HG02642 (cell line): ENCODE data around the gene JAKMIP1.

Experiments
- ATAC-seq: cut with Tn5 transposase; IDR thresholded peaks from one replicate; pipeline ENCODE4 v1.9.1; 2021; ENCODE audit warnings: mild to moderate bottlenecking; ENCODE audit not compliant: unreplicated experiment, poor library complexity

The JAKMIP1 gene

DNA sequence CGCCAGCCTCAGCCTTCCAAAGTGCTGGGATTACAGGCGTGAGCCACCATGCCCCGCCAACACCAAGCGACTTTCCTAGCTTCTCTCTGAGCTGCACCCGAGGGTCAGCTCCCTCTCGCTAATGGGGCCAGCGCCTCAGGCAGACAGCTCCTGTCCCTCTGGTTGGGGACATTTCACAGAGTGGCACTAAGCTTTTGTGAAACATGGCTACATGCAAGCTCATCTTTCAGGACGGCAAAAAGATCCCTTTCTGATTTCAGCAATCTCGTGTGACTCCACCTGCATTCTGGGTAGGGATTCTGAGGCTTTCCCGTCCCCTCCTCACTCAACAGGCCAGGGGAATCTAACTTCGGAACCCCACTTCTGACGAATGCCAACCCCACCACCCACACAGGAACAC lies 151.1 kb downstream of the JAKMIP1 start:
- no peak for ATAC-seq

DNA sequence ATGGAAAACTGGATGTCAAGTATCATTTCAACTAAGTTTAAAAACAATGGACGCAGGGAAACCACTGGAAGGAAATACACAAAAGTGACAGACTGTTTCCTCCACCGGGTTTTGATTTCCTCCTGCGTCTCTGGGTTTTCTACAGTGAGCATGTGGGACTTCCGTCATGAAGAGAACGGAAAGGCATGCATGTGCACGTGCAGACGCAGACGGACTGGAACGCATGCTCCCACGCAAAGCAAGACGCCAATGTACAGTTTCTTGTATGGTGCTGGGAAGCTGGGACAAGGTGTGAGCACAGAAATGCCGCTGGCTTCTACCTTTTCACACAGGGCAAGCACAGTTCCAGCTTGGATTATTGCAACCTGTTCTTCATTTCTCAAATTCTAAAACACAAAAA lies 151.8 kb downstream of the JAKMIP1 start:
- no peak for ATAC-seq

GRCh38 chr4:6047130-6047673 lies 153.1 kb downstream of the JAKMIP1 start:
- ATAC-seq: no peak

DNA sequence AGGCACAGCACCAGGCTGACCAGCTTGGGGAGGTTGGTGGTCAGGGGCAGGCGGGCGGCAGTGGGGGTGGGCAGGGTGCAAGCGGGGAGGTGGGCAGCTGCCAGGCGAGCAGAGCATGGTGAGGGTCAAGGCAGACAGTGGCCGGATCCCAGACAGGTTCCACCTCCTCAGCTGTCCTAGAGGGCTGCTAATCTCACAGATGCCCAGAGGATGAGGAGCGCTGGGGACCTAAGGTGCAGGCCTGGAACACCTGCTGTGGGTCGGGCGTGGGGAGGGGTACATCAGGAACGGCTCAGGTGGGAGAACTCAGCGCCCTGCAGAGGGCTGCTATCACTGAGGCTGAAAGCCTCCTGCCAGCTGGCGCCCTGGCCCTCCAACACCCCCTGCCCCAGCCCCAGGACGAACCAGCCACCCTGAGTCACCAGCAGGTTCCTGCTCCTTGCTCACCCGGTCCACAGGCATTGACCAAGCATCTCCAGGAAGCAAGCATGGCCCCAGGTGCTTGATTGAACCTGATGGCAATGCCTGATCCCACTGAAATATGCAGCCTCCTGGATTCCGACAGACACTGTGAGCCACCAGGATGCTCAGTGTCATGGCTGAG lies 153.7 kb downstream of the JAKMIP1 start:
- no peak for ATAC-seq

GRCh38 chr4:6044805-6045204 lies 155.5 kb downstream of the JAKMIP1 start:
- ATAC-seq: no peak

- no peak for ATAC-seq
These were observed 156.1 kb downstream of the JAKMIP1 start for GRCh38 chr4:6044276-6044675.

- ATAC-seq: no peak
These were observed 156.5 kb downstream of the JAKMIP1 start for GRCh38 chr4:6043843-6044242.

GRCh38 chr4:6043188-6043587 lies 157.2 kb downstream of the JAKMIP1 start:
- ATAC-seq: no peak

GRCh38 chr4:6042293-6043063 lies 157.9 kb downstream of the JAKMIP1 start:
- no peak for ATAC-seq

- ATAC-seq: no peak
These were observed 158.5 kb downstream of the JAKMIP1 start for GRCh38 chr4:6041800-6042199.

DNA sequence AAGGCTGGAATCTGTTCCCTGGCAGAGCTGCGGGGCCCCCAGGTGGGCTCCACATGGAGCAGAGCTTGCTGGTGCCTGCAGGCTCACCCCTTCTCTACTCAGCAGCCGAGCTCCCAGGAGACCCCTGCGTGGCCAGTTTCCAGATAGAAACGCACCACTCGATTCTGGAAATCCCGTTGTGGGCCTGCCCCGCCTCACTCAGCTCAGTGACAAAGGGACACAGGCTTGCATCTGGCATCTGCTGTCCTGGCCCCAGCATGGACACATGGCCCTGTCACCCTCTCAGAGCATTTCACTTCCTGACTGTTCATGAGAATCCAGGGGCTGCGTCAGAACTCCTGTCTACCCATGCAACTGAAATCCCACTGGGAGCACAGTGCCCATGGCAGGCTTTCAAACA lies 161.6 kb downstream of the JAKMIP1 start:
- no peak for ATAC-seq

DNA sequence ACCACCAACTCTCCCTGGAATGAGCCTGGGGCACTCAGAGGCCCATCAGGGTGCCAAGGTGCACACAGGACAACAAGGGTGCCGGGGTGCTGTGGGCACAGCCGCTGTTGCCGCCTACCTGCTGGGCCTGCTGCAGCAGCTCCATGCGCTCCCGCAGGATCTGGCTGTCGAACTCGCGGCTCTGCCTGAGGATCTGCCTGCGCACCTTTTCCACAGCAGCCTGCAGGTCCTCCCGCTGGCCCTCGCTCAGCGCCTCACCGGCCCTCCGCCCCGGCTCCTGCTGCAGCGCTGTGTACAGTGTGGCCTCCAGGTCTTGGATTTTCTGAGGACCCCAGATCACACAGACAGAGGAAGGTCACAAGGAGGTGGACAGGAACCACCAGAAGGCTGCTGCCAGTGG lies 164.6 kb downstream of the JAKMIP1 start:
- no peak for ATAC-seq

DNA sequence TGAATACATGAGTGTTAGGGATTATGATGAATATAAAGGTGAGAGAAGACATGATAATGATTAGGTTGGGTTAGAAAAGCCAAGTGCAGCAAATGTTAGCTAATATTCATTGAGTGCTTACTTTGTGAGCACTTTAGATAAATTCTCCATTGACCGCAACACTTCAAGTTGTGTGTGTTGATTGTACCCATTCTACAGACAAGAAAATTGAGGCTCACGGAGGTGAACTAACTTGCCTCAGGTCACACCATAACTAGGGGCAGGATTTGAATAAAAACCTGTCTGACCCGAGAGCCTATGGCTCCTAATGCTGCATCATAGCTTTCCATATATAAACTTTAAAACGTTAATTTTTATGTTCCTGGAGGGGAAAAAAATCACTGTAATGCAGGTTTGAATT lies 167.0 kb downstream of the JAKMIP1 start:
- ATAC-seq: no peak

DNA sequence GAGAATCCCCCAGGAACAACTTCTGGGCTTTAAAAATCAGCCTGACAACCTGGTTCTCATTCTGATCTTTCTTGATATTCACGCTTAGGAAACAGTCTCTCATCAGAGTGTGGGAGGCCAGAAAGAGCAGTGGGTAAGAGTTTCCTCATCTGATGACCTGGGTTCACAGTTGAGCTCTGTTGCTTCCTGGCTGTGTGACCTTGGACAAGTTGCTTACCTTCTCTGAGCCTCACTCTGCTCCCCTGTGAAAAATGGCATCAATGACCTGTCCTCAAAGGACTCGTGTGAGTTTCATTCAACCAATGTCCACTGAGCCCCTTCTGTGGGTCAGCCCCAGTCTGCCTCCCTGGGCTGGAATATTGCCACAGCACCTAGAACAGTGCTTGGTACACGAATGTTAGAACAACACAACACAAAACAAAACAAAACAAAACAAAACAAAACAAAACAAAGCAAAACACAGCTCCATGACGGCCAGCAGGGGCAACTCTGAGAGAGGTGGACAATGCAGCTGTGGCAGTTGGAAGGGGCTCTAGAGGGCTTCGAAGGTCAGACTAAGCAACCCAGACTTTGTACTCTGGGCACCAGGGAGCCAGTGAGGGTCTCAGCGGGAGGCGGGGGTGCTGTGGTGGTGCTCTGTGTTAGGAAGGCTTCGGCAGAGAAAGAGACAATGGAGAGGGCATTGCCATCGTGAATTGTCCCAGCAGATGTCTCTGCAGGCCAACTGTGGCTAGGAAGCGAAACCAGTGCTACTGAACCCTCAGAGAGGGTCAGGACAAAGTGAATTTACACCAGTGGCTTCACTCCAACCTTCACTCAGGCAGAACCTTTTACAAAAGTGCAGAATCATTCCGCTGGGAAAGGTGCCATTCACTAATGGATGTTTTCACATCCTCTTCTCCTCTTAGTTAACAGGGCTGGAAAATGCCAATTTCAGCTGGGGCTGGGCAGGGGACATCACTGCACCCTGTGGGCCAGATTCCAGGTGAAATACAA lies 167.8 kb downstream of the JAKMIP1 start:
- ATAC-seq: no peak

DNA sequence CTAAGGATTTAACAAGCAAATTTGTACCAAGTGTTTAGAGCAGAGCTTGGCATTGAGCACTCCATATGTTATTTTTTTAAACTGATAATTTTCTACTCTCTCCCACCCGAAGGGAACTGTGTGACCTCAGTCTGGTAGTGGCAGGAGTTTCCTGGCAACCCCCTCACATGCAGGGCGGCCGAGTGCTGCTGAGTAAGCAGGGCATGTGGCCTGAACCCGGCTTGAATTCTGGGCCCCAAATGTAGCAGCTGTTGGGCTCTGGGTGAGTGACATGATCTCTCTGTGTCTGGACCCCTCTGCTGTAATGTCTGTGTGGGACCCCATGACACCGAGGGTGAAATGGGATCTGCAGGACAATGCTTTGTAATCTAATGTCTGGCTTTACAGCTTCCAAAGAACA lies 168.5 kb downstream of the JAKMIP1 start:
- no peak for ATAC-seq

GRCh38 chr4:6030679-6031078 lies 169.7 kb downstream of the JAKMIP1 start:
- ATAC-seq: no peak

- no peak for ATAC-seq
These were observed 171.1 kb downstream of the JAKMIP1 start for GRCh38 chr4:6029254-6029653.

- ATAC-seq: no peak
These were observed 172.2 kb downstream of the JAKMIP1 start for GRCh38 chr4:6028168-6028567.

GRCh38 chr4:6027392-6027791 lies 173.0 kb downstream of the JAKMIP1 start:
- ATAC-seq: no peak

- ATAC-seq: no peak
These were observed 175.9 kb downstream of the JAKMIP1 start for GRCh38 chr4:6024313-6024960.
